IPS-15b (cell line): Measurements from ENCODE around the gene ATP9A.
"Not testable (repeated sequence)": the region's sequence is repeated elsewhere in the genome, so short reads cannot be mapped to it uniquely, and the experiment has no call there.

ENCODE experiments used
- H3K27me3 ChIP-seq: one replicate; pipeline ENCODE4 v1.6.1; 2013; ENCODE audit warnings: low read length; ENCODE audit not compliant: control insufficient read depth, insufficient read depth
- H3K36me3 ChIP-seq: one replicate; pipeline ENCODE4 v1.6.1; 2013; ENCODE audit warnings: low read length; ENCODE audit not compliant: control insufficient read depth, insufficient read depth
- H3K4me1 ChIP-seq: one replicate; pipeline ENCODE4 v1.6.1; 2013; ENCODE audit warnings: mild to moderate bottlenecking, low read length; ENCODE audit not compliant: control insufficient read depth, insufficient read depth
- H3K4me3 ChIP-seq: one replicate; pipeline ENCODE4 v1.5.1; 2013; ENCODE audit warnings: low read depth, low read length
- H3K9ac ChIP-seq: one replicate; pipeline ENCODE4 v1.6.1; 2013; ENCODE audit warnings: low read depth, mild to moderate bottlenecking, low read length
- H3K9me3 ChIP-seq: one replicate; pipeline ENCODE4 v1.6.1; 2013; ENCODE audit warnings: mild to moderate bottlenecking, low read length; ENCODE audit not compliant: control insufficient read depth, insufficient read depth

Gene ATP9A

GRCh38 chr20:51760905-51761546, 7.2 kb downstream of the ATP9A start:
- Histone ChIP-seq H3K27me3 (no peaks in the 10 kb centered on the region), H3K9me3 (no peaks in the 10 kb centered on the region), H3K4me3 (no peak overlapping the region), H3K9ac (no peak overlapping the region), H3K4me1 (no peaks in the 10 kb centered on the region), H3K36me3 (no peaks in the 10 kb centered on the region)

GRCh38 chr20:51759769-51760510, 8.2 kb downstream of the ATP9A start:
- H3K4me1 ChIP-seq: no peaks in the 10 kb centered on the region
- no peaks in the 10 kb centered on the region for H3K9me3 ChIP-seq

DNA sequence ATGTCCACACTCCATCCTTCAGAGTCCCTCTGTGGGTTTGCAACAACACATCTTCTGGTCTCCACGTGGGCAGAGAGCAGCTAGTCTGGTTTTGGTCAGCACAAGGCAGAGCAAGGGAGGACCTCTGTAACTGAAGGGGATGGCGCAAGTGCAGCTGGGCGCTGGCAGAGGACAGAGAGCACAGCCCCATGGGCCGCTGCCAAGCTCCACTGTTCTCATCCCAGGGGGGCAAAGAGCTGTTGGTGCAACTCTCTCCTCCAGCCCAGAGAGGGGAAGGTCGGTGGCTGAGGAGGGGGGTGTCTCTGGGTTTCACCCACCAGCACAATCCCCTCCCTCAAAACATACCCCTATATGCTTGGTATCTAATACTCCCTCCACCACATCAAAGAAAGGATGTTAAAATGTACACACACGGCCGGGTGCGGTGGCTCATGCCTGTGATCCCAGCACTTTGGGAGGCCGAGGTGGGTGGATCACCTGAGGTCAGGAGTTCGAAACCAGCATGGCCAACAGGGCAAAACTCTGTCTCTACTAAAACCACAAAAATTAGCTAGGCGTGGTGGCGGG, 9.1 kb downstream of the ATP9A start:
- Histone ChIP-seq H3K27me3 (no peaks in the 10 kb centered on the region), H3K4me3 (no peak overlapping the region), H3K9ac (no peak overlapping the region), H3K9me3 (no peaks in the 10 kb centered on the region), H3K4me1 (no peaks in the 10 kb centered on the region), H3K36me3 (no peaks in the 10 kb centered on the region)

More at GRCh38 chr20:51759769-51760510, 8.2 kb downstream of the ATP9A start:
- Histone ChIP-seq H3K9ac (no peak overlapping the region), H3K4me3 (no peak overlapping the region), H3K36me3 (no peaks in the 10 kb centered on the region), H3K27me3 (no peaks in the 10 kb centered on the region)

DNA sequence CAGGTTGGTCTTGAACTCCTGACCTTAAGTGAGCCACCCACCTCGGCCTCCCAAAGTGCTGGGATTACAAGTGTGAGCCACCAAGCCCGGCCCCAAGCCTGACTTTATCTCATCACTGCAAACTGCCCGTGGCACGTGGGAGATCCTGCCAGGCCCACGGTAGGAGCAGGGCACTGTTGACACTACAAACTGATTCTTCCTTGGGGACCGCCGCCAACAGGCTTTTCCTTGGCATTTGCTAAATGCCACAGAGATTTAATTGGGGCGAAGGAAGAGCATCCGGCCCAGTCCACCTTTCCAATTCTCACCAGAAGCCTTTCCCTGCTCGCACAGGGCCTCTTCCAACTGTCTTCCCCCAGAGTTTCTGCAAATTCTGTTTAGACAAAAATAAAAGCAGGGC, 11.0 kb downstream of the ATP9A start:
- no peak overlapping the region for H3K9ac ChIP-seq
- no peaks in the 10 kb centered on the region for H3K9me3 ChIP-seq
- no peak overlapping the region for H3K4me3 ChIP-seq
- no peaks in the 10 kb centered on the region for H3K4me1 ChIP-seq
- H3K27me3 ChIP-seq: no peaks in the 10 kb centered on the region
- no peaks in the 10 kb centered on the region for H3K36me3 ChIP-seq

DNA sequence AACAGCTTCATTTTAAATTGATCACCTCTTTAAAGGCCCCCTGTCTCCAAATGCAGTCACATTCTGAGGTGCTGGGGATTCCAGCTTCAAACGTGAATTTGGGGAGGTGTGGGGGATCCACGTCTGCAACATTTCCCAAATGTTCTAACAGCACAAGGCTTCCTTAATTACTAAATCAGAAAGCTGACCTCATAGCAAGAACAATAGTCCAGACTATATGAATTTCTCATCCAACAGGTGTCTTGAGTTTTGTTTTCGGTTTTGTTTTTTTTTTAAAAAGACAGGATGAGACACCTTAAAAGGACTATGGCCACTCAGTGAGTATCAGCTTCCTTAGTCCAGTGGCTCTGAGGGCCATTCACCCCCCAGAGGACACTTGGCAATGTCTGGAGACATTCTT, 11.5 kb downstream of the ATP9A start:
- Histone ChIP-seq H3K36me3 (no peaks in the 10 kb centered on the region), H3K4me1 (no peaks in the 10 kb centered on the region), H3K9me3 (no peaks in the 10 kb centered on the region), H3K4me3 (no peak overlapping the region), H3K27me3 (no peaks in the 10 kb centered on the region), H3K9ac (no peak overlapping the region)

DNA sequence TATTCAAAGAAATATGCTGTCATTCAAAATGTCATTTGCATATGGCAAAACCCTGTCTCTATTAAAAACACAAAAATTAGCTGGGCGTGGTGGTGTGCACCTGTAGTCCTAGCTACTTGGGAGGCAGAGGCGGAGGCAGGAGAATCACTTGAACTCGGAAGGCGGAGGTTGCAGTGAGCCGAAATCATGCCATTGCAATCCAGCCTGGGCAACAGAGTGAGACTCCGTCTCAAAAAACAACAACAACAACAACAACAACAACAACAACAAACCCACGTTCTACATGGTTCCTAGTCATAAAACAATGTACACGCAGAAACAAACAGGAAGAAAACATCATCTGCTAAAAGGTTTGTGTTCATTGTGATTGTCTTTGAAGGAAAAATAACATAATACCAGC, 15.0 kb downstream of the ATP9A start:
- H3K4me3 ChIP-seq, H3K4me1 ChIP-seq, H3K9ac ChIP-seq, H3K36me3 ChIP-seq, H3K9me3 ChIP-seq, H3K27me3 ChIP-seq: not testable (repeated sequence)

GRCh38 chr20:51752343-51752951, 15.7 kb downstream of the ATP9A start:
- no peaks in the 10 kb centered on the region for H3K36me3 ChIP-seq
- no peak overlapping the region for H3K9ac ChIP-seq
- H3K4me1 ChIP-seq: peaks cover 2% of the 10 kb centered on the region
- no peaks in the 10 kb centered on the region for H3K9me3 ChIP-seq
- no peaks in the 10 kb centered on the region for H3K27me3 ChIP-seq
- no peak overlapping the region for H3K4me3 ChIP-seq

- H3K4me1 ChIP-seq: peaks cover 2% of the 10 kb centered on the region
- H3K27me3 ChIP-seq: no peaks in the 10 kb centered on the region
- H3K36me3 ChIP-seq: no peaks in the 10 kb centered on the region
- H3K9ac ChIP-seq: no peak overlapping the region
- H3K4me3 ChIP-seq: no peak overlapping the region
- no peaks in the 10 kb centered on the region for H3K9me3 ChIP-seq
Measured at GRCh38 chr20:51750770-51751388, 17.3 kb downstream of the ATP9A start.

DNA sequence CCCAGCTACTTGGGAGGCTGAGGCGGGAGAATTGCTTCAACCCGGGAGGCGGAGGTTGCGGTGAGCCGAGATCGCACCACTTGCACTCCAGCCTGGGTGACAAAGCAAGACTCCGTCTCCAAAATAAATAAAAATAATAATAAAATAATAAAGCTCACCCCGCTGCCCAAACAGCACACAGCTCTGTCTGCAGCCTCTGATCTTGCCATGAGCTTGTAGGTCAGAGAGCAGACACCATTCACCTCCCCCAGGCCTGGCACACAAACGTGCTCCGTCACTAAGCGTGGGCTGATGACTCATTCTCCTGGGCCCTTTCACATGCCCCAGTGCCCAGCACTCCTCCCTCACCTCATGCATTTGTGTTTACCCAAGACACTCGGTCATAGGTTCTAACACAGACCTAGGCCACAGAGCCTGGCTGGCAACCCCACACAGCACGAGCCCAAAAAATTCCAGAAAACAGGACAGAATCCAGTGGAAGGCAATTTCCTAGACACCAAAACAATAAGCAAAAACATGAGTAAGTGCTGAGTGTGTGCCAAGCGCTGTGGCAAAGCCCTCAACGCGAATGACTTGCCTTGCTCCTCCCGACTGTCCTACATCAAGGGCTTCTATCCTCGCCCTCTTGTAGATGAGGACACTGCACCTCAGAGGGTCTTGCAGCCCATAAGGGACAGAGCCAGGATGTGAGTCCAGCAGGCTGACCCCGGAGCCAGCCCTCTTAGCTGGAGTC, 18.0 kb downstream of the ATP9A start:
- Histone ChIP-seq H3K27me3 (no peaks in the 10 kb centered on the region), H3K4me3 (no peak overlapping the region), H3K36me3 (no peaks in the 10 kb centered on the region), H3K4me1 (peaks cover 2% of the 10 kb centered on the region), H3K9me3 (no peaks in the 10 kb centered on the region), H3K9ac (no peak overlapping the region)

GRCh38 chr20:51749674-51750036, 18.5 kb downstream of the ATP9A start:
- no peaks in the 10 kb centered on the region for H3K36me3 ChIP-seq
- no peaks in the 10 kb centered on the region for H3K9me3 ChIP-seq
- H3K9ac ChIP-seq: no peak overlapping the region
- H3K27me3 ChIP-seq: no peaks in the 10 kb centered on the region
- peaks cover 2% of the 10 kb centered on the region for H3K4me1 ChIP-seq
- no peak overlapping the region for H3K4me3 ChIP-seq

GRCh38 chr20:51747182-51747911, 20.8 kb downstream of the ATP9A start:
- Histone ChIP-seq H3K9me3 (no peaks in the 10 kb centered on the region), H3K36me3 (no peaks in the 10 kb centered on the region), H3K9ac (no peak overlapping the region), H3K4me3 (no peak overlapping the region), H3K27me3 (no peaks in the 10 kb centered on the region), H3K4me1 (peaks cover 7% of the 10 kb centered on the region)
